Testis (tissue), 3 donors: ENCODE data around the gene SLC38A3. TPM values are rescaled to one million over a fixed set of nuclear protein-coding genes. Genes with fewer than 3 reads are reported as not detected.
"Not testable (repeated sequence)": the region's sequence is repeated elsewhere in the genome, so short reads cannot be mapped to it uniquely, and the experiment has no call there.

Source experiments
- DNase-seq: peaks from one replicate; pipeline ENCODE4 v3.0.0-alpha.2; 2019
- H3K27ac ChIP-seq, 2 donors: fragments of 200-600 bp; sonication (generic); one replicate each; pipeline ENCODE4 v1.5.1; 2019
- H3K27me3 ChIP-seq: fragments of 200-600 bp; sonication (generic); one replicate; pipeline ENCODE4 v1.5.1; 2019
- H3K36me3 ChIP-seq: fragments of 200-600 bp; sonication (generic); one replicate; pipeline ENCODE4 v1.5.1; 2017; ENCODE audit warnings: low read depth; ENCODE audit errors: missing control alignments
- H3K4me1 ChIP-seq: fragments of 200-600 bp; sonication (generic); one replicate; pipeline ENCODE4 v1.5.1; 2019
- H3K4me3 ChIP-seq, 2 donors: fragments of 200-600 bp; sonication (generic); one replicate each; pipeline ENCODE4 v1.5.1; 2017 to 2019
- H3K9me3 ChIP-seq: fragments of 200-600 bp; sonication (generic); one replicate; pipeline ENCODE4 v1.5.1; 2017
- POLR2A ChIP-seq: fragments of 450-650 bp; IDR thresholded peaks from one replicate; pipeline ENCODE4 v1.6.1; 2017; ENCODE audit warnings: antibody characterized with exemption, mild to moderate bottlenecking, moderate library complexity
- WGBS, 2 donors: methylation state at CpG; one replicate each; pipeline ENCODE4 v1.1.5; 2018; 5-methylcytosine and 5-hydroxymethylcytosine counted together
- intact Hi-C: fragments of 100-400 bp; cut with DNase I; formaldehyde crosslinking; loops from one replicate; pipeline ENCODE4 v1.15.1; 2023; ENCODE audit warnings: low total_unique reads
- polyA plus RNA-seq: library from polyadenylated mRNA; stranded (reverse); fragments of 350-450 nt; fragmentation: Illumina TruSeq; extraction: RNeasy Lipid Tissue Mini Kit (QIAGEN cat#74804); gene quantifications from one replicate; pipeline ENCODE4 v1.2.3, GENCODE V29; 2014; ENCODE audit warnings: low read depth, low replicate concordance; ENCODE audit not compliant: insufficient read depth
- total RNA-seq, 2 donors: library from RNA; depleted of rRNA; stranded (reverse); fragments of >200 nt; gene quantifications; one replicate each; pipeline ENCODE4 v1.2.3, GENCODE V29; 2016
- TF ChIP-seq, protein P1 (sequence below), 3 experiments: fragments of 450-650 bp in 2 of 3; fragments of 200-600 bp in 1 of 3; sonication (generic) in 1 of 3; IDR thresholded peaks; one replicate each; pipeline ENCODE4 v1.5.1; 2016 to 2019; ENCODE audit warnings: antibody characterized with exemption in 3 of 3, mild to moderate bottlenecking in 2 of 3, moderate library complexity in 1 of 3

SLC38A3 gene
- total and polyA plus RNA-seq, 3 donors from 2014 or later, result 3.4 to 5.4 (median 4.3) TPM

DNA sequence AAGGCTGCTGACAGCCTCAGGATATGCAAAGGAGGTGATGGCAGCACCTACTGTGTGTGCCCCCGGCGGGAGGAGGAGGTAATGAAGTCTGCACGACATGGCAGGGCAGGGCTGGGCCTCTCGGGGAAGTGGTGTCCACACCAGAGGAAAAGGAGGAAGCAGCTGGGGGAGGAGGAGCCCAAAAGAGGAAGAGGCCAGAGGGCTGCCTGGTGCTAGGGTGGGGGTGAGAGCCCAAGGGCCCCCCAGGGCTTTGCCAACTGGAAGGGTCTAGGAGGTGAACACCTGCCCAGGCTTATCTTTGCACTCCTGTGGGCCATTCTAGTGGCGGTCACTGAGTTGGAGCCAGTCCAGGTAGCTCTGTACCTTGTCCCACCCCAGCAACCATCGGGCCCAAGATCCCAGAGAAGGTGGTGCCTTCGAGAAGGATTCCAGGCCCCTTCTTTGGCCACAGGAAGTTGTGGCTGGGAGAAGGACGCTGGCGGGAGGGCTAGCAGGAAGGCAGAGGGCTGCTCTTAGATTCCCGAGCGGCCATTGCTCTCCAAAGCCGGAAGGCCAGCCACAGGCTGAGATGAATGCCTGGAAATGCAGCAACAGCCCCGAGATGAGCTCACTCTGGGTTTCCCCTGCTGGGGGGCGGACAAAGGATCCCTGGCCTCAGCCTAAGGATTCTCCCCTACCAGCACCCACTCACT, 37.9 kb downstream of the SLC38A3 start:
- Histone ChIP-seq H3K27ac (peak overlapping the region; percentile 58 to 63), H3K27me3 (no peaks in the 10 kb centered on the region), H3K36me3 (no peaks in the 10 kb centered on the region), H3K4me3 (no peak overlapping the region), H3K9me3 (no peaks in the 10 kb centered on the region), H3K4me1 (peaks cover 72% of the 10 kb centered on the region)
- TF ChIP-seq POLR2A, result no peak
- TF ChIP-seq, protein P1, sequence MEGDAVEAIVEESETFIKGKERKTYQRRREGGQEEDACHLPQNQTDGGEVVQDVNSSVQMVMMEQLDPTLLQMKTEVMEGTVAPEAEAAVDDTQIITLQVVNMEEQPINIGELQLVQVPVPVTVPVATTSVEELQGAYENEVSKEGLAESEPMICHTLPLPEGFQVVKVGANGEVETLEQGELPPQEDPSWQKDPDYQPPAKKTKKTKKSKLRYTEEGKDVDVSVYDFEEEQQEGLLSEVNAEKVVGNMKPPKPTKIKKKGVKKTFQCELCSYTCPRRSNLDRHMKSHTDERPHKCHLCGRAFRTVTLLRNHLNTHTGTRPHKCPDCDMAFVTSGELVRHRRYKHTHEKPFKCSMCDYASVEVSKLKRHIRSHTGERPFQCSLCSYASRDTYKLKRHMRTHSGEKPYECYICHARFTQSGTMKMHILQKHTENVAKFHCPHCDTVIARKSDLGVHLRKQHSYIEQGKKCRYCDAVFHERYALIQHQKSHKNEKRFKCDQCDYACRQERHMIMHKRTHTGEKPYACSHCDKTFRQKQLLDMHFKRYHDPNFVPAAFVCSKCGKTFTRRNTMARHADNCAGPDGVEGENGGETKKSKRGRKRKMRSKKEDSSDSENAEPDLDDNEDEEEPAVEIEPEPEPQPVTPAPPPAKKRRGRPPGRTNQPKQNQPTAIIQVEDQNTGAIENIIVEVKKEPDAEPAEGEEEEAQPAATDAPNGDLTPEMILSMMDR (IDR thresholded peaks at IDR 0.05), result no peak
- 40 to 45% methylated on average over 11 to 14 of the region's 14 CpGs for WGBS, 2 donors
- intact Hi-C loops, result no loop called here
- peak; percentile 45 for DNase-seq

DNA sequence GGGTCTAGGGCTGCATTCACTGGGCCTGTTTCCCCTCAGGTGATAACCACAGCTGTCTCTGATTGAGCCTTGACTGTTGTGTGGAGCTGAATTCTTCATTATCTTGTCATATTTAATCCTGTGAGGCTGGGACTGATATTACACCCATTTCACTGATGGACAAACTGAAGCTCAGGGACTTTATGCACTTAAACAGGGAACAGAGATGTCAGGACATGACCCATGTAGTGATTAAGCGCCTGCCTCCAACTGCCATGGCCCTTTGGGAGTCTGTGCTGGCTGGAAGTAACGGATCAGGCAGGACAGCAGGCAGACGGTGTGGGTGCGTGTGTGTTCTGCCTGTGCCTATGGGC, 38.4 kb downstream of the SLC38A3 start:
- no peak overlapping the region for H3K4me3 ChIP-seq
- no peaks in the 10 kb centered on the region for H3K27me3 ChIP-seq
- TF ChIP-seq, protein P1 (IDR thresholded peaks at IDR 0.05), result no peak
- TF ChIP-seq POLR2A, result no peak
- H3K36me3 ChIP-seq, result no peaks in the 10 kb centered on the region
- 66 to 84% methylated on average over 4 of the region's 4 CpGs for WGBS, 2 donors
- intact Hi-C loops, result no loop called here
- no peak for DNase-seq
- peaks cover 70% of the 10 kb centered on the region for H3K4me1 ChIP-seq
- peak overlapping the region; percentile 58 to 63 for H3K27ac ChIP-seq
- H3K9me3 ChIP-seq, result no peaks in the 10 kb centered on the region

DNA sequence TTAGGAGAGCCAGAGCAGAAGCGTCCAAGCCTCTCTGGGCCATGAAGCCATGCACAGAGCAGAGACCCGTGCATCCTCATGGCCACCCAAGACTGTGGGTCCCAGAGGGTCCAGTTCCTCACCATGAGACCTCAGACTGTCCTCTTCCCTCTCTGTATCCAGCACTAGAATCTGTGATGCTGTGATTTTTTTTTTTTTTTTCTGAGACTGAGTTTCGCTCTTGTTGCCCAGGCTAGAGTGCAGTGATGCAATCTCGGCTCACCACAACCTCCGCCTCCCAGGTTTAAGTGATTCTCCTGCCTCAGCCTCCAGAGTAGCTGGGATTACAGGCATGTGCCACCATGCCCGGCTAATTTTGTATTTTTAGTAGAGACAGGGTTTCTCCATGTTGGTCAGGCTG, 39.7 kb downstream of the SLC38A3 start:
- WGBS, 2 donors, result 64 to 76% methylated on average over 6 of the region's 6 CpGs
- DNase-seq, H3K9me3 ChIP-seq, H3K27me3 ChIP-seq, H3K36me3 ChIP-seq, H3K4me3 ChIP-seq, intact Hi-C loops: not testable (repeated sequence)
- Histone ChIP-seq H3K4me1 (peaks cover 72% of the 10 kb centered on the region), H3K27ac (peak overlapping the region; percentile 59 to 87)

DNA sequence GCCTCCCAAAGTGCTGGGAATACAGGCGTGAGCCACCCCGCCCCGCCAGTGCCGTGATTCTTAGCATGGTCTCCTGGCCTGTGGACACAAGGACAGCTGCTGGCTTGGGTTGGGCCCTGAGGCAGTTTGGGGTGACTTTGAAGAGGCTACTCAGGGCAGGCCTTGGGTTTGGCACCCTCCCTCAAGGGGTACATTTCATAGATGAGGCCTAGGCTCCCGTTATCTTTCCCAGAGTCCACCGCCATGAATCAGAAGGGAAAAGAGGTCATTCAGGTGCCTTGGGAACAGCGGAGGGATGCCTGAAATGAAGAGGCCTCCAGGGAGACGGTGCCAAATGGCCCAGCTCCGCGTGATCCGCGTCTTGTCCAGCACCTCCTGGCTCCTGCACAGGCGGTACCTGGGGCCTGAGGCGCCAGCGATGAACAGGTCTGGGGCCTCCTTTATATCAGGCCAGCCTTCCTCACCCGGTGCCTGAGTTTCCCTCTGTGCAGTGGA, 40.2 kb downstream of the SLC38A3 start:
- no peaks in the 10 kb centered on the region for H3K36me3 ChIP-seq
- 9 to 41% methylated on average over 4 to 16 of the region's 16 CpGs for WGBS, 2 donors
- no peaks in the 10 kb centered on the region for H3K27me3 ChIP-seq
- TF ChIP-seq, protein P1 (IDR thresholded peaks at IDR 0.05), result no peak
- no peak for TF ChIP-seq POLR2A
- peak overlapping the region; percentile 39 to 58 for H3K4me3 ChIP-seq
- H3K4me1 ChIP-seq, result peaks cover 77% of the 10 kb centered on the region
- no peak for DNase-seq
- intact Hi-C loops, result no loop called here
- H3K9me3 ChIP-seq, result no peaks in the 10 kb centered on the region
- peak overlapping the region; percentile 76 to 87 for H3K27ac ChIP-seq

DNA sequence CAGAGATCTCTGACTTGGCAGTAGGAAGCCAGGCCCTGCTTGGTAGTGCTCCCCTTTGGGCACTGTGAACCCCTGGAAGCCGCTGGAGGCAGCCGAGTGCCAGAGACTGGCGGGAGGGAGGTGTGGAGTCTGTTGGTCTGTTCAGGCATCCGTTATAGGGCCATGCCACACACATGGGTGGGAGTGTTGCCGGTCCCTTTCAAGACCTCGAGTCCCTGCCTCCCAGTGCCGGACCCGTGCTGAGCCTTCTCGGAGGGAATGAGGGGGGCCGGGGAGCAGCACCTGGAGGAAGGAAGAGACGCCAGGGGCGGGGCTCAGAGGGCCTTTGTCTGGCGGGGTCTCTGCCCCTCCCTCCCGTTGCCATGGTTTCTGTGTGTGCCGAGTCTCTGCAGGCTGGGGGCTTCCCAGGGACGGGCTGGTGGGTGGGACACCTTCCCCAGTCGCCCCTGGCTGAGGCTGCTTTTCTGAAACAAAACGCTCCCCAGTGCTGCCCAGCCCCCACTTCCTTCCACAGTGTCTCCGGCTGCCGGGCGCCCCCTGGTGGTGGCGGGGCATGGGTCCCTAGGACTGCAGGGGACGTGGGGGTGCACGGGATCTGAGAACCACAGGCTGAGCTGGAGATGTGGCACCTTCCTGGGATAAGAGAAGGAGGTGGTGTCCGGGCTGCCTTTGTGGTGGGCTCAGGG, 40.9 kb downstream of the SLC38A3 start:
- peak overlapping the region; percentile 39 to 58 for H3K4me3 ChIP-seq
- intact Hi-C loops, result no loop called here
- peaks cover 82% of the 10 kb centered on the region for H3K4me1 ChIP-seq
- 3% methylated on average over 12 to 25 of the region's 25 CpGs for WGBS, 2 donors
- peak overlapping the region; percentile 76 to 87 for H3K27ac ChIP-seq
- H3K27me3 ChIP-seq, result no peaks in the 10 kb centered on the region
- TF ChIP-seq POLR2A, result no peak
- TF ChIP-seq, protein P1 (IDR thresholded peaks at IDR 0.05), result peak; percentile 97 to 98 (median 97)
- H3K36me3 ChIP-seq, result no peaks in the 10 kb centered on the region
- peak; percentile 93 for DNase-seq
- no peaks in the 10 kb centered on the region for H3K9me3 ChIP-seq
